ENCODE data around the gene UTP4.
A peak's percentile ranks its signal among the peaks of the same experiment; 100 is the strongest.

UTP4 gene

GRCh38 chr16:69106491-69107315 is 25.7 kb upstream of the UTP4 start:
- DNase-seq (ENCODE audit: low read depth), result no peak
- no peak for TF ChIP-seq CTCF (conservative IDR thresholded peaks at IDR 0.05; ENCODE audit: low read depth, low read length)
- H3K4me3 ChIP-seq (ENCODE audit: low read depth, low read length), result peak overlapping the region; percentile 60

- no peak for TF ChIP-seq CTCF (conservative IDR thresholded peaks at IDR 0.05; ENCODE audit: low read depth, low read length)
- peak overlapping the region; percentile 60 for H3K4me3 ChIP-seq (ENCODE audit: low read depth, low read length)
- no peak for DNase-seq (ENCODE audit: low read depth)
Measured at GRCh38 chr16:69107316-69107962, 25.0 kb upstream of the UTP4 start.

GRCh38 chr16:69108064-69108904 is 24.2 kb upstream of the UTP4 start:
- H3K4me3 ChIP-seq (ENCODE audit: low read depth, low read length), result no peak overlapping the region
- DNase-seq (ENCODE audit: low read depth), result no peak
- no peak for TF ChIP-seq CTCF (conservative IDR thresholded peaks at IDR 0.05; ENCODE audit: low read depth, low read length)

- no peak for DNase-seq (ENCODE audit: low read depth)
- no peak for TF ChIP-seq CTCF (conservative IDR thresholded peaks at IDR 0.05; ENCODE audit: low read depth, low read length)
- no peak overlapping the region for H3K4me3 ChIP-seq (ENCODE audit: low read depth, low read length)
Measured at GRCh38 chr16:69108905-69109252, 23.6 kb upstream of the UTP4 start.

- DNase-seq (ENCODE audit: low read depth), result no peak
- no peak overlapping the region for H3K4me3 ChIP-seq (ENCODE audit: low read depth, low read length)
- no peak for TF ChIP-seq CTCF (conservative IDR thresholded peaks at IDR 0.05; ENCODE audit: low read depth, low read length)
Measured at GRCh38 chr16:69109486-69110270, 22.8 kb upstream of the UTP4 start.

GRCh38 chr16:69110406-69110805 is 22.0 kb upstream of the UTP4 start:
- H3K4me3 ChIP-seq (ENCODE audit: low read depth, low read length), result no peak overlapping the region
- no peak for DNase-seq (ENCODE audit: low read depth)
- TF ChIP-seq CTCF (conservative IDR thresholded peaks at IDR 0.05; ENCODE audit: low read depth, low read length), result no peak
